Peyer's patch (tissue), 4 donors: ENCODE results near the gene LMTK3. TPM values are rescaled to one million over a fixed set of nuclear protein-coding genes. Genes with fewer than 3 reads are reported as not detected.

ENCODE experiments used
- DNase-seq, 3 donors: peaks; one replicate each; pipeline ENCODE4 v3.0.0-alpha.2; 2017 to 2019
- H3K27ac ChIP-seq, 4 donors: fragments of 200-600 bp; sonication (generic); one replicate each; pipeline ENCODE4 v1.5.1; 2016 to 2019
- H3K27me3 ChIP-seq, 2 donors: fragments of 200-600 bp; sonication (generic); one replicate each; pipeline ENCODE4 v1.5.1; 2019
- H3K36me3 ChIP-seq, 3 donors: fragments of 200-600 bp; sonication (generic); one replicate each; pipeline ENCODE4 v1.5.1; 2016 to 2019
- H3K4me1 ChIP-seq, 4 donors: fragments of 200-600 bp; sonication (generic); one replicate each; pipeline ENCODE4 v1.5.1; 2016 to 2019
- H3K4me3 ChIP-seq, 4 donors: fragments of 200-600 bp; sonication (generic); 1 replicate in 3 of 4; 2 replicates in 1 of 4; pipeline ENCODE4 v1.5.1; 2016 to 2019; ENCODE audit warnings: mild to moderate bottlenecking in 1 of 4
- H3K9me3 ChIP-seq, 4 donors: fragments of 200-600 bp; sonication (generic); one replicate each; pipeline ENCODE4 v1.5.1; 2016 to 2019; ENCODE audit warnings: mild to moderate bottlenecking in 1 of 4
- POLR2A ChIP-seq, 2 donors: fragments of 450-650 bp; IDR thresholded peaks; one replicate each; pipeline ENCODE4 v1.5.1; 2017; ENCODE audit warnings: antibody characterized with exemption in 2 of 2, mild to moderate bottlenecking in 2 of 2, moderate library complexity in 2 of 2
- total RNA-seq, 4 donors: library from RNA; depleted of rRNA; stranded (reverse); fragments of >200 nt; gene quantifications; one replicate each; pipeline ENCODE4 v1.1.0, GENCODE V29; 2016
- TF ChIP-seq, protein P1 (sequence below), 6 experiments: fragments of 450-650 bp in 4 of 6; fragments of 200-600 bp in 2 of 6; sonication (generic) in 1 of 6; IDR thresholded peaks; one replicate each; pipeline ENCODE4 v1.5.1; 2017 to 2019; ENCODE audit warnings: antibody characterized with exemption in 6 of 6, mild to moderate bottlenecking in 3 of 6, moderate library complexity in 1 of 6

Gene LMTK3
- total RNA-seq, 4 donors from 2014 or later: 8.2 to 17.6 (median 12.8) TPM

DNA sequence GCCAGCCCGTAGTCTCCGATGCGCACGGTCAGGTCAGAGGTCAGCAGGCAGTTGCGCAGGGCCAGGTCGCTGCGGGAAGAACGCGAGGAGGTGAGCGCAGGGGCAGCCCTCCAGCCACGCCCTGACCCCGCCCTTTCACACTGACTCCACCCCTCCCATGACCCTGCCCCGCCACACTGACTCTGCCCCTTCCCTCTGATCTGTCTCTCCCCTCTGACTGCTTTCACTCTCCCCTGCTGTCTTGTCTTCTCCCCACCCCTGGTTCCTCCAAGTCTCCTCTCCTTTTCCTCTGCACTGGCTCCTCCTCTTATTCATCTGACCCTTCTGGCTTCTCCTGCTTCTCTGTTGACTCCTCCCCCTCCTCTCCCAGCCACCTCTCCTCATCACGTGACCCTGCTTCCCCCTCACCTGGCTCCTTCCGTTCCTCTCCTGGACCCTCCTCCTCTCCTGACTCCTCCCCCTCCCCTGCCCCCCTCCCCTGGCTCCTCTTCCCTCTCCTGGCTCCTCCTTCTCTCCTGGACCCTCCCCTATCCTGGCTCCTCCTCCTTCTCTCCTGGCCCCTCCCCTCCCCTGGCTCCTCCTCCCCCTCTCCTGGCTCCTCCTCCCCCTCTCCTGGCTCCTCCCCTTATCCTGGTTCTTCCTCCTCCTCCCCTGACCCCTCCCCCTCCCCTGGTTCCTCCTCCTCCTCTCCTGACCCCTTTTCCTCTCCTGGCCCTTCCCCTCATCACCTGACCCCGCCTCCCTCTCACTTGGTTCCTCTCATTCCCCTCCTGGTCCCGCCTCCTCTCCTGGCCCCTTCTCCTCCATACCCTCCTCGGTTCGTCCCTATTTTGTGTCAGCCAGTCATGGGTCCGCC lies 9.9 kb downstream of the LMTK3 start:
- Histone ChIP-seq H3K9me3 (no peaks in the 10 kb centered on the region), H3K4me3 (peak overlapping the region in 3 of 4 donors; percentile 22 to 53 (median 45)), H3K36me3 (no peaks in the 10 kb centered on the region), H3K4me1 (peaks cover 0 to 14% (median 5%) of the 10 kb centered on the region in 4 donors), H3K27me3 (no peaks in the 10 kb centered on the region), H3K27ac (peak overlapping the region in 3 of 4 donors; percentile 4 to 77 (median 76))
- peak; percentile 79 to 96 (median 95) for DNase-seq
- peak in 1 of 2 donors; percentile 43 for TF ChIP-seq POLR2A (IDR thresholded peaks at IDR 0.05)
- TF ChIP-seq, protein P1, sequence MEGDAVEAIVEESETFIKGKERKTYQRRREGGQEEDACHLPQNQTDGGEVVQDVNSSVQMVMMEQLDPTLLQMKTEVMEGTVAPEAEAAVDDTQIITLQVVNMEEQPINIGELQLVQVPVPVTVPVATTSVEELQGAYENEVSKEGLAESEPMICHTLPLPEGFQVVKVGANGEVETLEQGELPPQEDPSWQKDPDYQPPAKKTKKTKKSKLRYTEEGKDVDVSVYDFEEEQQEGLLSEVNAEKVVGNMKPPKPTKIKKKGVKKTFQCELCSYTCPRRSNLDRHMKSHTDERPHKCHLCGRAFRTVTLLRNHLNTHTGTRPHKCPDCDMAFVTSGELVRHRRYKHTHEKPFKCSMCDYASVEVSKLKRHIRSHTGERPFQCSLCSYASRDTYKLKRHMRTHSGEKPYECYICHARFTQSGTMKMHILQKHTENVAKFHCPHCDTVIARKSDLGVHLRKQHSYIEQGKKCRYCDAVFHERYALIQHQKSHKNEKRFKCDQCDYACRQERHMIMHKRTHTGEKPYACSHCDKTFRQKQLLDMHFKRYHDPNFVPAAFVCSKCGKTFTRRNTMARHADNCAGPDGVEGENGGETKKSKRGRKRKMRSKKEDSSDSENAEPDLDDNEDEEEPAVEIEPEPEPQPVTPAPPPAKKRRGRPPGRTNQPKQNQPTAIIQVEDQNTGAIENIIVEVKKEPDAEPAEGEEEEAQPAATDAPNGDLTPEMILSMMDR (IDR thresholded peaks at IDR 0.05): no peak

DNA sequence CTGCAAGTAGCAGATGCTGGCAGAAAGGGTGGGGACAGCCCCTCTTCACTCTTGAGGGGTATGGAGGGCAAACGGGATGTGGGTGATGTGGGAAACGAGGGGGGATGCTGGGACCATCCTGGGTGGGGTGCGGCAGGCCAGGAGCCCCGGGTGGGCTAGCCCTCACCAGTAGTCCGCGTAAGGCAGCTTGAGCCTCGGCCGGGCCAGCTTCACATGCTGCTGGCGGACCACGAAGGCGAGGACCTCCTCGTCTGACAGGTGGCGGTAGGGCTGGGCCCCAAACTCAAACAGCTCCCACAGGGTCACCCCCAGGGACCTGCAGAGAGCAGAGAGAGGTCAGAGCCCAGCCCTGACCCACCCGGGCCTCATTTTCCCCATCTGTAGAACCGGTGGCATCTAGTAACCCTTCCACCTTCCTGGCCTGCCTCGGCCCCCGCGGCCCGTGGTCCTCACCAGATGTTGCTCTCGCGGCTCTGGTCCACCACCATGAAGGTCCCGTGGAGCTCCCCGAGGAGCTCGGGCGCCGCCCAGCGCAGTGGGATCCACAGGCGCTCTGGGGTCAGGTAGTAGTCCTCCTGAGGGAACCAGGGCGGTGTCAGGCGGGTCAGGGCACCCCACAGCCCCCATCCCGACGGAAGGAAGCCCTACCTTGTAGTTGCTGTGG lies 10.7 kb downstream of the LMTK3 start:
- Histone ChIP-seq H3K36me3 (no peaks in the 10 kb centered on the region), H3K27me3 (no peaks in the 10 kb centered on the region), H3K4me3 (peak overlapping the region in 3 of 4 donors; percentile 6 to 53 (median 45)), H3K27ac (peak overlapping the region in 3 of 4 donors; percentile 4 to 77 (median 76)), H3K4me1 (peaks cover 0 to 16% (median 5%) of the 10 kb centered on the region in 4 donors), H3K9me3 (no peaks in the 10 kb centered on the region)
- TF ChIP-seq POLR2A (IDR thresholded peaks at IDR 0.05): no peak
- TF ChIP-seq, protein P1 (IDR thresholded peaks at IDR 0.05): no peak
- DNase-seq: no peak

DNA sequence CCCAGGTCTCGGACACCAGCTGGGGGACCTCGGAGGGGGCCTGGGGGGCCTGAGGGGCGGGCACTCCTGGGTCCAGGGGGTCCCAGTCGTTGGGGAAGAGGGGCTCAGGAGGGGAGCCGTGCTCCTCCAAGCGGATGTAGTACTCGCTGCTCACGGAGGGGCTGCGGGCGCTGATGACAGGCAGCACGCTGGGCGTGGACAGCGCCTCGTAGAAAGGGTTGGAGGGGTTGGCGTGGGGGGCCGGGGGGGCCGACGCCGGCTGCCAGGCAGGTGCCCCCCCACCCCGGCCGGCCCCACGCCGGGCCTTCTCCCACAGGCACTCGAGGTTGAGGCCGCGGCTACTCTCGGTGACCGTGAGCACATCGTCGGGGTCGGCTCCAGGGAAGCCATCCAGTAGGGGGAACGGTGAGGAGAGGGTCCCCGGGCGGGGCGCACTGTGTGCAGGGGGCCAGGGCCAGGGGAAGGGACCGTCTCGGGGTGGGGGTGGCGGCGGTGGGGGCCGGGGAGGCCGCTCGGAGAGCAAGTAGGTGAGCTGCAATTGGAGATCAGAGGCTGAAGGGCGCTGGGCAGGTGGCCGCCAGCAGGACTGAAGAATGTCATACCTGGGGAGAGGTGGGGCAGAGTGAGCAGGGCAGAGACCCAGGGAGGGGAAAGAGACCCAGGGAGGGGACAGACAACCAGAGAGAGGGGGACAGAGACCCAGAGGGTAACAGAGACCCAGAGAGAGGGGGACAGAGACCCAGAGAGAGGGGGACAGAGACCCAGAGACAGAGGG lies 12.1 kb downstream of the LMTK3 start:
- Histone ChIP-seq H3K4me3 (no peak overlapping the region), H3K27me3 (no peaks in the 10 kb centered on the region), H3K36me3 (no peaks in the 10 kb centered on the region), H3K27ac (no peak overlapping the region), H3K4me1 (peaks cover 0 to 29% (median 5%) of the 10 kb centered on the region in 4 donors), H3K9me3 (no peaks in the 10 kb centered on the region)
- DNase-seq: no peak
- no peak for TF ChIP-seq POLR2A (IDR thresholded peaks at IDR 0.05)
- TF ChIP-seq, protein P1 (IDR thresholded peaks at IDR 0.05): no peak

DNA sequence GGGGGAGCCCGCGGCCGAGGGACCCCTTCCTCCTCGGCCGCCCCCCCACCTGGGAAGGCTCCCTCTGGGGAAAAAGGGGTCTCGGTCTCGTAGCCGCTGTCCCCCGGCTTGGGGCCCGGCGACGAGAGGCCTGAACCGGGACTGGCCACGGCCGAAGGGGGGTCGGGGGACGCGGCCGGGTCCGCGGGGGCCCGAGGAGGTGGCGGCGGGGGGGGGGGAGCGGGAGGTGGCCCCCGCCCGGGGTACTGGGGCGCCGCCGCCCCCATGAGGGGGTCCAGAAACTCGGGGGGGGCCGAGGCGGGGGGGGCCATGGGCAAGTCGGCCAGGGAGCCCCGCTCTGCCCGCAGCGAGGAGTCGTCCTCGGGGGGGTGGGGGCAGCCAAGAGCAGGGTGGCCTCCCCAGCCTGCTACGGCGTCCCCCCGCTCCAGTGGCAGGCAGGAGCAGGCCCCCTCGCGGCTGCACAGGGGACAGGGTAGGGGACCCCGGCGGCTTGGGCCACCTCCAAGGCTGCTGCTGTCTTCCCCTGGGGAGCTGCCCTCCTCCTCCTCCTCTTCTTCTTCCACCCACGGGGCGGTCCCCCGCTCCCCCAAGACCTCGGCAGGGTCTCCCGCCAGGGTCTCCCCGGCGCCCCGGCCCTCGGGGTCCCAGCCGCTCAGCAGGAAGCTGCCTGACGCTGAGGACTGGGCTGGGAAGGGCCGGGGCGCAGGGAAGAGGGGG lies 12.9 kb downstream of the LMTK3 start:
- Histone ChIP-seq H3K36me3 (no peaks in the 10 kb centered on the region), H3K9me3 (no peaks in the 10 kb centered on the region), H3K27me3 (no peaks in the 10 kb centered on the region), H3K27ac (no peak overlapping the region), H3K4me1 (peaks cover 0 to 34% (median 6%) of the 10 kb centered on the region in 4 donors), H3K4me3 (no peak overlapping the region)
- TF ChIP-seq, protein P1 (IDR thresholded peaks at IDR 0.05): no peak
- TF ChIP-seq POLR2A (IDR thresholded peaks at IDR 0.05): no peak
- DNase-seq: no peak
